Kidney epithelial cell (primary cell): ENCODE measurements around the gene HOXB3. TPM values are rescaled to one million over a fixed set of nuclear protein-coding genes. Genes with fewer than 3 reads are reported as not detected.

ENCODE experiments used
- DNase-seq: peaks from one replicate; pipeline ENCODE4 v3.0.0-alpha.2; 2010; ENCODE audit warnings: low read depth
- H3K27me3 ChIP-seq: 2 replicates; pipeline ENCODE4 v1.6.0; 2011; ENCODE audit warnings: low read length; ENCODE audit not compliant: control insufficient read depth, insufficient read depth
- H3K36me3 ChIP-seq: 2 replicates; pipeline ENCODE4 v1.5.1; 2011; ENCODE audit warnings: low read length; ENCODE audit not compliant: control insufficient read depth, insufficient read depth
- H3K4me3 ChIP-seq: 2 replicates; pipeline ENCODE4 v1.5.1; 2011; ENCODE audit warnings: low read depth, mild to moderate bottlenecking, control low read depth, low read length
- CTCF ChIP-seq: IDR thresholded peaks from 2 replicates; pipeline ENCODE4 v1.5.1; 2011; ENCODE audit warnings: mild to moderate bottlenecking, moderate library complexity, low read length, control low read depth, inconsistent platforms; ENCODE audit not compliant: insufficient read depth, poor library complexity, severe bottlenecking
- total RNA-seq: library from RNA; depleted of rRNA; stranded (reverse); fragments of >200 nt; gene quantifications from 2 replicates; pipeline ENCODE4 v1.2.3, GENCODE V29; 2015

The HOXB3 gene
- total RNA-seq, 1 donor from 2014 or later, result 31.1 TPM

DNA sequence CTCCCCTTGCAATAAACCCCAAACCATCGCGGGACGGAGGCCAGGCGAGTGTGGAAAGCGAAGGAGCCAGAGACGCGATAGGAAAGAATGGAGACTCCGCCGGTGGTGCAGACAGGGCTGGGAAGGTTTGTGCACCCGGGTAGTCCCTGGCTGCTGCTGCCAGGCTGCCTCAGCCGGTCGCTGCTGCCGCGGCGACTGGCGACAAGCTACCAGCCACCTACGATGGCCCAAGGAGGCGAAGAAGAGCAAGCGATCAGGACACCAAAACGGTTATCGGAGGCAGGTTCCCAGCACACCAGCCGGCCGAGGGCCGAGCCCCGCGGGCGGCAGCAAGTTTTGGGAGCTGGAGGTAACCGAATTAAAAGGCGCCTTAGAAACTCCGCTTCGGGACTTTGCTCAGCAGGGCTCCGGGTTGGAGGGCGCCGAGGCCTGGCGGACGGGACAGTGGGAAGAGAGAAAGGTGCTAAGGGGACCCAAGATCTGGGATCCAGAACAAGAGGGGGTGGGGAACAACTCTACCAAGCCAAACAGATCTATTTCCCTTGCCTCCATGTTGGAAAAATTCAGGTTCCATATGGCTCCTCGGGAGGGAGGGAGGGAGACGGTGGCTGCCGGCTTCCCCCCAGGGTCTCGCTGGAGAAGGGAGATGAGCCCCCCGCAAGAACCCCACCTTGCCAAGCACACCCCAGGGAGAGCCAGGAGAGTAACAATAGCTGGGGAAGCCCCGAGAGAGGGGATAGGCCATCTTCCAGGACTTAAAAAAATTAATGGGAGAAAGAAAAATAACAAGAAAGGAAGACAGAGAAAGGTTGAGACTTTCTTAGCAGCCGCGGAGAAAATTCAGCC lies 35.4 kb downstream of the HOXB3 start:
- DNase-seq, result no peak
- H3K4me3 ChIP-seq, result peak overlapping the region; percentile 54
- H3K36me3 ChIP-seq, result peaks cover 8% of the 10 kb centered on the region
- H3K27me3 ChIP-seq, result no peaks in the 10 kb centered on the region
- no peak for TF ChIP-seq CTCF

- no peak for TF ChIP-seq CTCF
- Histone ChIP-seq H3K4me3 (peak overlapping the region; percentile 54), H3K36me3 (peaks cover 8% of the 10 kb centered on the region), H3K27me3 (no peaks in the 10 kb centered on the region)
- no peak for DNase-seq
Observed at GRCh38 chr17:48553826-48554225, 36.2 kb downstream of the HOXB3 start.

GRCh38 chr17:48553190-48553547 lies 36.9 kb downstream of the HOXB3 start:
- H3K27me3 ChIP-seq, result no peaks in the 10 kb centered on the region
- peak overlapping the region; percentile 20 for H3K4me3 ChIP-seq
- no peak for TF ChIP-seq CTCF
- peaks cover 8% of the 10 kb centered on the region for H3K36me3 ChIP-seq
- no peak for DNase-seq

- peaks cover 8% of the 10 kb centered on the region for H3K36me3 ChIP-seq
- TF ChIP-seq CTCF, result peak; percentile 5
- no peak for DNase-seq
- no peaks in the 10 kb centered on the region for H3K27me3 ChIP-seq
- peak overlapping the region; percentile 25 for H3K4me3 ChIP-seq
Observed at GRCh38 chr17:48552466-48553189, 37.4 kb downstream of the HOXB3 start.

GRCh38 chr17:48551596-48552465 lies 38.2 kb downstream of the HOXB3 start:
- no peak for TF ChIP-seq CTCF
- Histone ChIP-seq H3K27me3 (no peaks in the 10 kb centered on the region), H3K4me3 (peak overlapping the region; percentile 25), H3K36me3 (peaks cover 8% of the 10 kb centered on the region)
- no peak for DNase-seq
